Right renal cortex interstitium (tissue), 3 donors: Measurements from ENCODE around the gene TRIM31. TPM values are rescaled to one million over a fixed set of nuclear protein-coding genes. Genes with fewer than 3 reads are reported as not detected.
"Not testable (repeated sequence)": the region's sequence is repeated elsewhere in the genome, so short reads cannot be mapped to it uniquely, and the experiment has no call there.

Source experiments
- DNase-seq, 3 donors: peaks; one replicate each; pipeline ENCODE4 v3.0.0-alpha.2; 2013; ENCODE audit warnings: low read depth in 3 of 3, low spot score in 2 of 3
- polyA plus RNA-seq, 3 donors: library from polyadenylated mRNA; unstranded; fragments of 120-200 nt; gene quantifications; one replicate each; pipeline ENCODE4 v1.2.1, GENCODE V29; 2013; ENCODE audit not compliant: insufficient read length in 3 of 3

TRIM31 gene
- polyA plus RNA-seq, 3 donors, result 0.26 TPM; not detected in 2

DNA sequence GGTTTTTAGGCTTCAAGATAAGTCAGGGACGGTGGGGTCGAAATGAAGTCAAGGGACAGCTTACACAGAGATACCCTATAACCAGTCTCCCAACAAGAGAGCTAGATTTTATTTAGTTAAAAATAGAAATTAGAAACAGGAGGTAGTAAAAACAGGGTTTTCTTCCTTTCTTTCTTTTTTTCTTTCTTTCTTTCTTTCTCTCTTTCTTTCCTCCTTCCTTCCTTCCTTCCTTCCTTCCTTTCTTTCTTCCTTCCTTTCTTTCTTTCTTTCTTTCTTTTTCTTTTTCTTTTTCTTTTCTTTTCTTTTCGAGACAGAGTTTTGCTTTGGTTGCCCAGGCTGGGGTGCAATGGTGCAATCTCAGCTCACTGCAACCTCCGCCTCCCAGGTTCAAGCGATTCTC is 5.8 kb upstream of the TRIM31 start:
- not testable (repeated sequence) for DNase-seq

DNA sequence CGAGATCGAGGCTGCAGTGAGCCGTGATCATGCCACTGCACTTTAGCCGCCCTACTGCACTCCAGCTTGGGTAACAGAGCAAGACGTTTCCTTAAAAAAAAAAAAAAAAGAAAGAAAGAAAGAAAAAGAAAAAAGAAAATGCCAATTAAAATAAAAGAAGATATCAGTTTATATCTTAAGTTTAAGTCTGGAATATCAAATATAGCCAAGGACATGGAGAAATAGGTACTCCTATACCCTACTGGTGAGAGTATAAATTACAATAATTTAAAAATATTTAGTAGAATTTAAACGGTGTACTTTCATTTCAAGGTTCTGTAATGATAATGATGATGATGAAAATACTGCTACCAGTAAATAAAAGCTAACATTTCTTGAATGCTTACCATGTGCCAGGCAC is 3.8 kb upstream of the TRIM31 start:
- no peak for DNase-seq

DNA sequence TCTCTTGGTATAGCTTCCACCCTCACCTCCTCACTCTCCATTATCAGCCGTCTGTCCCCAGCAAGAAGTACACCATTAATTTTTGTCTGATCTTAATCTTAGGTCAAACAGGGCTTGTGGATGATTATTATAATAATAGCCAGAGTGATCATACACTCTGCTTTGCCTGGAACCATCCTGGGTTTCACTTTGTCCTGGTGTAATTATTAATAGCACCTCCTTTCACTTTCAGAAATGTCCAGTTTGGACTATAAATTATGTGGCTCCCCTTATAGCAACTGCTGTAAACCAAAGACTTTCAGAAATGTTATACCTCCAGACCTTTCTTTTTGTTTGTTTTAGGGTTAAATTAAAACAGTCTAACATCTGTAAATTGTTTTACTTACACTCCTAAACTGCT is 951 bp upstream of the TRIM31 start:
- DNase-seq, result no peak

DNA sequence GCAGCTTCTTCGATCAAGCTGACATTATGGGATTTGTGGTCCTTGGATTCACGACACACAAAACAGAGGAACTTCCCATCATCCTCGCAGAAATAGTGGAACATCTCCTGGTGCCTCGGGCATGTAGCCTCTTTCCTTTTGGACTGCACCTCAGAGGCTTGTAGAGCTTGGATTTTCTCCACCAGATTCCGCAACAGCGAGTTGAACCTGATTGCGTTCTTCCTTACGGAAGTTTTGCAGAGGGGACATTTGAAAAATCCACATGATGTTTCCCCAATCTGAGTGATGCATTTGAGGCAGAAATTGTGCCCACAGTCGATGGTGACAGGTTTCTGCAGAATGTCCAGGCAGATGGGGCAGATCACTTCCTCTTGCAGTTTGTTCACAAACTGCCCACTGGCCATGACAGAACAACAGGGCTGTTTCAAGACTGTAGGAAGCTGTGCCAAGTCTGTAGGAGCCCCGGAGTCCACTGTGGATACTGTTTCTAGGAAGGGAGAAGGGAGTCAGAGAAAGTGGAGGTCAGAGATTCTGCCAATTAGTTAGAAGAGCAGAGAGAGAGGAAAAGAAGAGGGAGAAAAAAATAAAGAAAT is 392 bp downstream of the TRIM31 start:
- DNase-seq, result no peak

DNA sequence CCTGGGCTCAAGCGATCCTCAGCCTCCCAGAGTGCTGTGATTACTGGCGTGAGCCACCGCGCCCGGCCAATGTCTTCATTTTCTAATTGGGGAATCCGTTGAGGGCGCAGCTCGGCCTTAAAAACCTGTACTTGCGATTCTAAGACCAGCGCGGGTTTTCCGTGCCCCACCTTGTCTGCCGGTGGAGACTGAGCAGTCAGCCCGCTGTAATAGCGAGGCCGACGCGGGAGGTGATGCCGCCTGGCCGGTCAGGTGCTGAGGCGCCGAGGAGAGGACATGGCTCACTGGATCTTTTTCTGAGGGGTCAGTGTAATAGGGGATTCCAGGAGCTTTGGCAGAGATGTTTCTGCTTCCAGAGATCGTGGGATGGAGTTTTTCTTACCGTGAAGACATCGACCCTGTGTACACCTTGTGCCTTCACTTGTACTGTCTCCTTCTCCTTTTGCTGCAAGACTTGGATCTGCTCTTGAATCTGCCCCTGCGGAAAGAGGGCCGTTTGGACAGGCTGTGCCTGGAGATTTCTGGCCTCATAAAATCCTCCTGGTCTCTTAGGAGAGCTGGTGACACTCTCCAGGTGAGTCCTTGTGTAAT is 1.5 kb downstream of the TRIM31 start:
- no peak for DNase-seq

DNA sequence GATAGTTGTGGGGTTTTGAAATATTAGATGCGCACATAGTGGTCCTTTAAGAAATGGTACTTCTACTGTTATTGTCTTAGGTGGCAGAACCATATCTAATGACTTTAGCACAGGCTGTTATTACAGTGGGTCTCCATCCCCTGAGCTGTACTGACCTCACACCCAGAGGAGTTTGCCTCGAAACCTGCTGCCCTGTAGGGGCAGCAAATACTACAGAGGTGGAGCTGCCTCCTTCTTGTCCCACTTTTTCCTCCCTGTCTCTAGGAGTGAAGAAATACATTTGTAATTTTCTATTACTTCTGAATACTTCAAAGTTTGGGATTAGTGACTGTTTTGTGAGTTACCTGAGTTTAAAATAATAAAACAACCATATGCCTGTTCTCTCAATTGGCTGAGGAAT is 8.2 kb downstream of the TRIM31 start:
- DNase-seq, result no peak

DNA sequence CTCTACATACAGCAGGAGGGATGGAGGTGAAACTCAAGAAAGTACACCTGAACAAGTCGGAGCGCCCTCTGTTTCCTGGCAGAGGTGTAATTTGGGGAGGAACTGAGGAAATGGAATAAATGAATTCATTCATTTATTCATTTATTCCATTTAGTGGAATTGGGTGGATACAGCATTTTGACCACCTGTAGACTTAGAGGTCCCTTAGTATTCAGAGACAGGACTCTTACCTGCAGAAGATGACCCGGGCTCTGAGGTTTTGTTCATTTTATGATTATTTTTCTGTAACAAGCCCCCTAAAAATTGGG is 9.1 kb downstream of the TRIM31 start:
- no peak for DNase-seq

DNA sequence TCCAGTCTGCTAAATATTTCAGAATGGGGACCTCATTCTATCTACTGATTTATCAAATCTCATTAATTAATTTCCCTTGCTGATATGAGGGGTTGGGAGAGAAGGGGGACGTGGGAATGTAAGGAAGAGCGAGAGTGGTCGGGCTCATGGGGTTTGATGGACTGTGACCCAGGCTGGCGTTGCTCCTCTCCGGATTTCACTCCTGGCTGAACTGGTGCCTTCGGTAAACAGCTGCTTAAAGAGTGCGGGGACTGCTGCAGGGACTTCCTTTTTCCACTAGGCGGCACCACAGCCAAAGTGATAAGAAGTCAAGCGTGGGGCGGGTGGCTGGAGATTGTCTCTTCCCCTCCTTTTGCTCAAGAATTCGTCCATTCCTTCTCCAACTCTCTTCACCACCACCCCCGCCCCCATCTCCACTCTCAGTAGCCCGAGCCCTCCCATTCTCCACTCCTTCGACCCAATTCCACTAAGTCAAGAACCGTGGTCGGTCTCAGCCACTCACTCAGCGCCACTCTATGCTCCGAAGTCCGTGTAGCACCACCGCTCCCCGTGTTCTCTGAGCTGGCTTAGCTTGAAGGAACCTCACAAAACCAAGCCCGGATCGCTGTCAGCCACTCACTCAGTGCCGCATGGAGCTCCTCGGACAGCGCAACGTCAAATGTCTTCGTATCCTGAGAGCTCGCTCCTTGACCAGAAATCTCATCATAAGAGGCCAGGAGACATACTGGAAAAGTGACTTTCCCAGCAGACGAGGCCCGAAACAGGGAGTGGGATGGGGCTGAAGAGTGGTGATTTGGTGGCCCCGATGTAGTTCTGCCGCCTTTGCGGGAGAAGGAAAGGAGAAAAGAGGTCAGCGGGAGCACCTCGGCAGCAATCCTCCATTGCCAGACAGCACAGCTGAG is 9.7 kb downstream of the TRIM31 start:
- DNase-seq, result peak in 2 of 3 donors; percentile 74 to 84

DNA sequence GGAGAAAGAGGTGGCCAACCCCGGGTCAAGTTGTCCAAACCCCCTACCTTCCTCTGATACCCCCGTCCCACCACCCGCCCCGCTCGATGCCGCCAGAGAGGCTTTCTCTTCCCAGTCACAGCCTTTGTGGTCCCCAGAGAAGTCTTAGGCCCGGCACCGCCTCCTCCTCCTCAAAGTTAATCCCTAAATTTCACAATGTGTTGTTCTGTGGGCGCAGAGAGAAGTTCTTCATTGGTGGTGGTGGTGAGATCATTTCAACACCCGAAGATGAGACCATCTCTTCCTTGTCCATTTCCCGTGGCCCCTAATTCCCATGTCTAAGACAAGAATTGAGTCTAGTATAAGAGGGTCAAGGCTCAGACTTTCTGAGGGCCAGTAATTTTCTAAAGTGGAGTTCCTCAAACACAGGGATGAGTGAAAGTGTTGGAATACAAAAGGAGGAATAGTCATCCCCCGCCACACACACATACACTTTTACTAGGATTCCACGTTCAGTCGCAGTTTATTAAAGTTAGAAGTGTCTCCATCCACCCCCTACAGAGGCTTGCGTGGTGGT is 10.4 kb downstream of the TRIM31 start:
- no peak for DNase-seq

DNA sequence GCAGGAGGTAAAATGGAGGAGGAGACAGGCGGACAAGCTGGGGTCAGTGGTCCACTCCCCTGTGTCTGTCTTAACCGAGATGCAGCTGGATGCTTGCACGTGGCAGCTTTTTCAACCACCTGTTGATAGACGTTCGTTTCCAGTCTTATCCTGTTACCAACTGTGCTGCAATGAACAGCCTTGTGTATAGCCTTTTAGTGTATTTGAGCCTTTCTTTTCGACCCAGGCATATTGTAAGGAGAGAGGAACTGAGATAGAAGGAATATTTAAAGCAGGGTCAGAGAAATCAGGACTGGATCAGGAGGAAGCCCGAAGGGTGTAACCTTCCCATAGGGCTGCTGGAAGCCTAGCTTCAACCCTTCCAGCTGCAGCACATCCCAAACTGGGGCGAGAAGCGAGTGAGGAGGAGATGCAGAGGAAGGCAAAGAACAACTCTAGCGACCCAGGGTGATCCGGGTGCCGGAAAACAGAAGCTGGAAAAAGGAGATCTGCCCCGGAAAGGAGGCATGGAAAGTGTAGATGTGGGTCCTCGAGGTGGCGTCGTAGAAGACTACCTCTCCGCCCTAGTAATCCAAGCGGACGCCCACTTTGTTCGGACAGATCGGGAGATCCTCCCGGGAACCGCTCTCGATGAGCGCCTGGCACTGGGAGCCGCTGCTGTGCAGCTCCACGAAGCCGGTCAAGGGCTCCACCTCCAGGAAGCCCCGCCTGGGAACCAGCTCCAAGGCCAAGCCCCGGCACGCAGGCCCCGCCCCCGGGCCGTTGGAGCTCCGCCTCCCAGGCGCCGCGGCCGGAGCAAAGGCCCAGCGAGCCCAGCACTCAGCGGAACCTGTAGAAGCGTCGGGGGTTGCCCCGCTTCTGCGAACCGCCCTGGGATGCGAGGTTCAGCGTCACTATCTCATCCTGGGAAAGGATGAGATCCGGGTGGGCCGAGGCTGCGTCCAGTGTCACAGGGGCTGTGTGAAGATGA is 11.2 kb downstream of the TRIM31 start:
- peak in 2 of 3 donors; percentile 48 to 56 for DNase-seq

DNA sequence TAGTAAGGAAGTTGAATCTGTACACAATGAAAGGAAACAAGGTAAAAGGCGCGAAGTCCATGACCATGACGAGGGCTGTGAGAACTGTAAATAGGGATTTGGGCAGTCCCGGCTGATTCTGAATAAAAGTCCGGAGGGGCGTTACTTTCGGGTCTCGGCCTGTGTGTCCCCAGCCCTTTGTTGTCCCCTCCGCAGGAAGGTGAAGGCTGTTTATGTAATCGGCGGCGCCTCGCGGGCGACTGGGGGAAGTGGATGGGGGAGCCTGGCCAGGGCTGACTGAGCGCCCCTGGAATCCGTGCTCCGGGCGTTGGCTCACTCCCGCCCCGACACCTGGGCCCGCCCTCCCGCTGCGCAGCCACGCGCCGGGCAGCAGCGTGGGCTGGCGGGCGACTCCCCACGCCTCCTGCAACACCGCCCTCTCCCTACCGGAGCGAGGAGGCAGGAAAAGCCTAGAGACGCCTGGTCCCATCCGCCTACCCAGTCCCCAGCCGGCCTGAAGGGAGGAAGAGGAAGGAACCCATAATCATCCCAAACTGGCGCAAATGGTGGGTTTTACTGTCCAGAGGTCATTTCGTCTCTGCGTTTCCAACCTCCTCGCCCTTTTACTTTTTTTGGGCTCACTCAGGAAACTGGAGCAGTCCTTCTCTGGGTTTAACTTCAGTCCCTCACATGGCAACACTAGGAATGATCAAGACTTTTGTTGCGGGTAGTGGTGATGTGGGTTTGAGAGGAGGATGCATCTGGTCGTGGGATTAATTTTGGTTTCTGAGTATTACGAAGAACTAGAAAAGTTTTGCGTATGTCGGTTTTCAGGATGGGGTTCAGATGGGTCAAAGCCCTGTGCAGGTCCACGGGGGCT is 12.1 kb downstream of the TRIM31 start:
- no peak for DNase-seq

DNA sequence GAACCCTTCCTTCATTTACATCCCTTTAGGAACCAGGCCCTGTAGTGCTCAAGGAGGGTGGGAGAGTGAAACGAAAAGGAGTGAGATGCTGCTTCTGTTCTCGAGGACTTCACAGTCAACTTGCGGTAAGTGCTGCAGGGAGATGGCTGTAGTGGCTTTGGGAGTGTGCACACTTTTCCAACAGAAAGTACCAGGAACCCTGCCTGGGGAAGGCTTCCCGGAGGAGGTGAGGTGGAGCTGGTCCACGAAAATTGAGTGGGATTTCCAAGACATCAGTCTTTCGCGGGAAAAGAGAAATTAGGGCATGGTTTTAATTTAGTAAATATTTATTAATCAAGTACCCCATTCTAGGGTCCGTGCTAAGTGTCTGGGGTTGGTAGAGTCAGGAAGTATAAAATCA is 12.7 kb downstream of the TRIM31 start:
- DNase-seq, result no peak

DNA sequence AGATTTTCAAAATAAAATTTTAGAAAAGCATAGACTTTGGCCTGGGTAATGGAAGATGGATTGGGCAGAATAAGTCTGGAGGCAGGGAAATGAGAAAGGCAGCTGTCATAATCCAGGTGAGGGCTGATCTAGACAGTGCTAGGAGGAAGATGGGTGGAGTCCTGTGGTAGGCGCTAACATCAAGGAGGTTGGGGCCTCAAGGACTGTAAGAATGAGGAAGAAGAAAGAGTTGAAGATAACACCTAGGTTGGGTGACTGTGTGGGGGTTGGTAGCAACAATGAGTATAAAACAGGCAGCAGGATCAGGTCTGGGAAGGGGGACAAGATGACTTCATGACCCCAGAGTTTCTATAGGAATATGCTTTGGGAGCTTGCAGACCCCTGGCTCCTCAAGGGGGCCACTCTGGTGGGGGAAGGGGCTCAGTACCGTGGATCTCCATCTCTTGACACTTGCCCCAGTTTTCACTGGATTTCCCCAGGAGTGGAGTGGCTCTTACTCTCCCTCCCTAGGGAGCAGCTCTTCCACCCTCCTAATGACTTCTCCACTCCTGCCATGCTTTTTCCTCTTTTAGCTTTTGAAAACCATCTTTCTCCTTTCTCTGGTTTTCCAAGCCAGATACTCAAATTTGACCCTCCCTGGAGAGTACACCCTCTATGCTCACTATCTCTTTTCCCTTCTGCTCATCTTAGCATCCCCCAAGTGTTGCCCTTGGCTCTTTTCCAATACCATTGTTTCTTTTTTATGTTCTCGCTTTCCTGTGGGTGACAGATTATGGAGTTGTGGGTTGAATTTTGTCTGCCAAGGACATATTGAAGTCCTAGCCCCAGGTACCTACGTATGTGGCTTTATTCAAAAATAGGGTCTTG is 14.8 kb downstream of the TRIM31 start:
- no peak for DNase-seq

DNA sequence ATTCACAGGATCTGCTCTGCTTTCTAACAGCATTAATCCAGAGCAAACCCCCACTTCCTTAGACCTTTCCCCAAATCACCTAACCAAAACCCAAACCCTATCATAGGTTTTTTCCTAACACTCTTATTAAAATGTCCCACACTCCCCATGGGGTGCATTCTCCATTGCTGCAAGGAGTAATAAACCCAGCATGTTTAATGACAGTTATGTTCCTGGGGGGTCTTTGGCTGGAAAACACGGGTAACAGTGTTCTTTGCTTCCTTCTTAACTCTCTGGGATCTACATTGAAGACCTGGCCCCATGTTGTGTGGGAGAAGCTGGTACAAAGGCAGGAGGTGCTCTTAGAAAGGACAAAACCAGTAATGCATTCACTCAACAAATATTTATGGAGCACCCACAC is 16.1 kb downstream of the TRIM31 start:
- no peak for DNase-seq

DNA sequence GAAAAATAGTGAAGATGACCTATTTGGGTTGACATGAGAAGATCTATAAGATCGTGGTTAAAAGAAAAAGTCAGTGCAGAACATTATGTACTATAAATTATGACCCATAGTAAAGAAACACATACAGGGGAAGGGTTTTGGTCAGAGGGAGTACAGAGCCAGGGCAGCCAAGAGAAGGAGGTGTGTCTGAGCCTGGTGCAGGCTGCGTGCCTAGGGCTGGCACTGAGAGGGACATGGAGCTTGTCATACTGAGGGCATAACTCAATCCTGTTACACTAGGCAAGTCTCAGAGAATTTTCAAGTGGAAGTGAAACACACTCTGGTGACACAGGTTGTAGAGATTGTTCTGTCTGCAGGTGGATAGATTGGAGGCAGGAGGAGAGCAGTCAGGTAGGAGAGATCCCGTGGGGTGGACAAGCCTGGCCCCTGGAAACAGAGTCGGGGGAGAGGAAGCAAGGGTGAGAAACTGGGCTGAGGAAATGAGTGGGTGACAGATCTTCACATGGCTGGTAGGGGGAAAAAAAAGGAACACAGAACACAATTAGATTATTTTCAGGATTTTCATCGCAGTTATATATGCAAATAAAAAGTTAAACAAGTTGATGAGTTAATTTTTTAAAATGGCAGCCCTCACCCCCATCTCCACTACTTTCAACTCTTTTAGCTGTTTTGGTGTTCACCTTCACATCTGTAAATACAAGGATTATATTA is 18.8 kb downstream of the TRIM31 start:
- DNase-seq, result no peak

DNA sequence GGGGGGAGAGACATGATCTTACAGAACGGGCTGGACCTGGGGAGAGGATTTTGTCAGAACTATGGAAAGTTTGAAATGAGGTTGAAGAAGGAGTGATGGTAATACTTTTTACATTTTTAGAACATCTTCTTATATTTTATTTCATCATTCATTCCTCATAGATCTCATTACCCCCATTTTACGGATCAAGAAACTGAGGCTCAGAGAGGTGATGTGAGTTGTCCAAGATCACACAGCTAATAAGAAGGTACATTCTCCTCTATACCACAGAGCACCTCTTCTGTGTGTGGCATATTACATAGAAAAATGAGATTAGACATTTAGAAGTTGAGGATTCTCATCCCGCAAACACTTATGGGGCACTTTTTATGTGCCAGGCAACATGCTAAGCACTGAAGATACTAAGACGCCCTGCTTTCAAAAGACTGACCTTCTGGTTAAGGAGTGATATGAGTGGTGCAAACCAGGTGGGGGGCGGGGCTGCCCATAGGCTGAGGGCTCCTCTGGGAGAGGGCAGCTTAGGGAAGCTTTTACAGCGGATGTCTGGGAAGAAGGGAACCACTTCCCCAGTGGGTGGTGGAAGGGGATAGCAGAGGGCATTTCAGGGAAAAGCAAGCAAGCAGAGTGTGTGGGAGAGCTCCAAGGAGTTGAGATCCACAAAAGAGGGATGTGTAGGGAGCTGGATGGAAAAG is 19.9 kb downstream of the TRIM31 start:
- DNase-seq, result no peak

DNA sequence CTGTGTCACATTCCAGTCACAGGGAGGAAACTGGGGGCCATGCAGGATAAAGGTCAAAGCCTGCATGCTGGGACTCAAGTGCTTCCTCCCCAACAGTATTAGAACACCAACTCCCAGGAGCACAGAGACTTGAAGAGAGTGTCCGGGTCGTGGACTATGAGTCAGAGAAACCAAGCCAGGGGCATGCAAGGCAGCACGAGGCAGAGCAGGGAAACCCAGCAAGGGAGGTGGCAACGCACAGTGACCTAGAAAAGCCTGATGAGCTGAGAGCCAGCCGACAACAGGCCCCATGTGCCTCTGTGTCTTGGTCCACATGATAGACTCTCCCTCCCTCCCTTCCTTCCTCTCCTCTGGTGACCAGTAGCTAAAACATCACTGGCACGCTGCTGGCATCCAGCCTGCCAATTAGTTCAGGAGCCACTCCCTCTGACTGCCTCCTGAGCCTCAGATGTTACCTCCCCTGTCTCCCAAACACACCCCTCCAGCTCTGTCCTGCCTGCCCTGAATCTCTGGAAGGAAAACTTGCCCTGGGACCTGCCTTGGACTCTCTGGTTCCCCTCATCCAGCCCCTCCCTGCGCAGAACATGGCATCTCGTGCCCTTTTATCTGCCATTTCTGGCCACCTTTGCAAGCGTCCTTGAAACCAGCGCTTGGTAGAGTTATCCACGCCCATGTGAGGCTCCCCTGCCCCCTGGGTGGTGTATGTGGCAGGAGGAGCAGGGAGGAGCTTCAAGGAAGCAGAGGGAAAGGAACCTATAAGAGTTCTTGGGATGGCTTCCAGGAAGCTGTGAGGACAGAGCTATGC is 21.1 kb downstream of the TRIM31 start:
- no peak for DNase-seq
